Pancreas (tissue), 10 donors: ENCODE results near the gene SDC1. TPM values are rescaled to one million over a fixed set of nuclear protein-coding genes. Genes with fewer than 3 reads are reported as not detected.

Source experiments
- ATAC-seq, 4 donors: fragments of 200-7000 bp; cut with Tn5 transposase; one replicate each; pipeline versions ENCODE4 v1.8.0 to v1.9.1; 2020; ENCODE audit warnings: mild to moderate bottlenecking in 4 of 4, moderate library complexity in 4 of 4
- DNase-seq, 6 donors: peaks; one replicate each; pipeline ENCODE4 v3.0.0-alpha.2; 2020
- FAIRE-seq: peaks from 2 replicates; lab custom pipeline; 2012; peaks lifted over from hg19 to GRCh38; lab: Jason Lieb, UNC
- H3K27ac ChIP-seq, 4 donors: fragments of 200-600 bp; sonication (generic); 1 replicate in 3 of 4; 2 replicates in 1 of 4; pipeline versions ENCODE4 v1.5.0 to v1.8.0; 2020
- H3K27me3 ChIP-seq, 4 donors: fragments of 200-600 bp; one replicate each; pipeline ENCODE4 v1.8.0; 2021
- H3K36me3 ChIP-seq, 3 donors: fragments of 200-600 bp; sonication (generic) in 1 of 3; one replicate each; pipeline versions ENCODE4 v1.5.0 to v1.8.0; 2020 to 2021
- H3K4me1 ChIP-seq, 3 donors: fragments of 200-600 bp; one replicate each; pipeline ENCODE4 v1.8.0; 2021
- H3K4me3 ChIP-seq, 4 donors: fragments of 200-600 bp; sonication (generic) in 2 of 4; one replicate each; pipeline versions ENCODE4 v1.5.0 to v1.8.0; 2020 to 2021
- H3K9me3 ChIP-seq, 4 donors: fragments of 200-600 bp; one replicate each; pipeline ENCODE4 v1.8.0; 2021
- WGBS, 2 donors: extraction: QIAGEN DNeasy Blood & Tissue Kit; methylation state at CpG; one replicate each; pipeline ENCODE4 v1.1.7; 2013; 5-methylcytosine and 5-hydroxymethylcytosine counted together
- intact Hi-C, 3 donors: fragments of 100-400 bp; cut with DNase I; formaldehyde crosslinking; loops; one replicate each; pipeline versions ENCODE4 v1.11.1 to v1.14.2; 2022
- polyA plus RNA-seq, 2 donors: library from polyadenylated mRNA; stranded (reverse); fragments of 200-250 nt; gene quantifications; one replicate each; pipeline ENCODE4 v1.2.3, GENCODE V29; 2013
- total RNA-seq, 6 donors: library from RNA; stranded (reverse); fragmentation: NEBNext Ultra II Directional in 4 of 6; extraction: Animal tissue kit (Norgen Biotek cat#: 25700) in 4 of 6; gene quantifications; one replicate each; pipeline versions ENCODE4 v1.2.1 to v1.2.4, GENCODE V29; 2021 to 2023
- TF ChIP-seq, protein P1 (sequence below), 4 donors: fragments of 200-600 bp; sonication (generic) in 3 of 4; IDR thresholded peaks; one replicate each; pipeline versions ENCODE4 v1.5.0 to v1.8.0; 2021; ENCODE audit warnings: antibody characterized with exemption in 4 of 4
- donor health status: healthy with polysubstance abuse.
- donor health status: DM: no; HTN: no; CAD: no; lungs with moderate emphysema.
- donor health status: DM: no; HTN: no; CAD: no.
- donor health status: control.
- donor health status: control.
- donor health status: Bipolar disorder and iron deficiency.
- donor health status: DM: yes; HTN: yes; CAD: no.
- donor health status: DM: no; HTN: no; CAD: no.
- donor health status: DM: no; HTN: no; CAD: no.
- donor health status: DM: yes; HTN: yes; CAD: no.

SDC1 gene
- total and polyA plus RNA-seq, 8 donors = 4.8 to 27.2 (median 19.9) TPM

DNA sequence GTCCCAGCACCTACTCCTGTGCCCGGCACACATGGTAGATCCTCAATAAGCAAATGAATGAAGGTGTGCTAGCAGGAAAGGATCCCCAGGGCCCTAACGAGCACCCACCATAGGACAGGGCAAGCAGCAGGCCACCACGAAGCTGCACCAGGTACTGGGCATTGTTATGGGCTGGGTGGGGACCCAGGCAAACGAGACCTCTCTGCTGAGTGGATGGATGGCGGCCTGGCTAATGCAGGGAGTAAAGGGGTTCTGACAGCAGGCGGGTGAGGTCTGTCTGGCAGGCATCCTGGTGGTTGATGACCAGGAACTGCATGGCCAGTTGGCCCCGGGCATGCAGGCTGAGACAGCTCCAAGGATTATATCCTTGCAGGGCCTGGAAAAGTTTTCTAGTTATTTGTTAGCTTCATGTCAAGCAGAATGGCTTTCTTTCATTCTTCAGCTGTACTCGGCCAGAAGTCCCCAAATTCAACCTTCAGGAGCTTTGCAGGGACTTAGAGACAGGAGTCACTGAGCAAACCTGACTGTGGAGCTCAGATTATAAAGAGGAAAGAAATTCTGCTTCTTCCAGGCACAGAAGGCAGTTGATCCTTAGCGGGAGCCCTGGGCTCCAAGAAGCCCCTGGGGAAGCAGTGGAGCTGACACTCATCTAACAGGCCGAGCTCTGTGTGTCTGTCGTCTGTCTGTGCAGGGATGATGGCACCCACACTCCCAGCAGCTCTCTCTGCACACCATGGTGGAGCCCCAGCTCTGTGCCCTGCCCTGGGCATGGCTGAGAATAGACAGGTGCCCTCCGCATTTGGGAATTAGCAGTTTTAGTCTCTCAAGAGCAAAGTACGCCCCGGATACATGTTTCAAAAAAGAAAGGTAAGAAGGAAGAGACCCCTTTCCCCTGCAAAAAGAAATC is 51.2 kb downstream of the SDC1 start:
- TF ChIP-seq, protein P1, sequence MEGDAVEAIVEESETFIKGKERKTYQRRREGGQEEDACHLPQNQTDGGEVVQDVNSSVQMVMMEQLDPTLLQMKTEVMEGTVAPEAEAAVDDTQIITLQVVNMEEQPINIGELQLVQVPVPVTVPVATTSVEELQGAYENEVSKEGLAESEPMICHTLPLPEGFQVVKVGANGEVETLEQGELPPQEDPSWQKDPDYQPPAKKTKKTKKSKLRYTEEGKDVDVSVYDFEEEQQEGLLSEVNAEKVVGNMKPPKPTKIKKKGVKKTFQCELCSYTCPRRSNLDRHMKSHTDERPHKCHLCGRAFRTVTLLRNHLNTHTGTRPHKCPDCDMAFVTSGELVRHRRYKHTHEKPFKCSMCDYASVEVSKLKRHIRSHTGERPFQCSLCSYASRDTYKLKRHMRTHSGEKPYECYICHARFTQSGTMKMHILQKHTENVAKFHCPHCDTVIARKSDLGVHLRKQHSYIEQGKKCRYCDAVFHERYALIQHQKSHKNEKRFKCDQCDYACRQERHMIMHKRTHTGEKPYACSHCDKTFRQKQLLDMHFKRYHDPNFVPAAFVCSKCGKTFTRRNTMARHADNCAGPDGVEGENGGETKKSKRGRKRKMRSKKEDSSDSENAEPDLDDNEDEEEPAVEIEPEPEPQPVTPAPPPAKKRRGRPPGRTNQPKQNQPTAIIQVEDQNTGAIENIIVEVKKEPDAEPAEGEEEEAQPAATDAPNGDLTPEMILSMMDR (IDR thresholded peaks at IDR 0.05) = no peak
- H3K9me3 ChIP-seq = no peaks in the 10 kb centered on the region
- no peaks in the 10 kb centered on the region for H3K27me3 ChIP-seq
- WGBS, 2 donors = 72 to 78% methylated on average over 14 of the region's 14 CpGs
- H3K4me3 ChIP-seq = no peak overlapping the region
- no peak for DNase-seq
- FAIRE-seq = no peak
- no peak for ATAC-seq
- no peak overlapping the region for H3K27ac ChIP-seq
- H3K4me1 ChIP-seq = no peaks in the 10 kb centered on the region
- intact Hi-C loops = no loop called here
- H3K36me3 ChIP-seq = no peaks in the 10 kb centered on the region

DNA sequence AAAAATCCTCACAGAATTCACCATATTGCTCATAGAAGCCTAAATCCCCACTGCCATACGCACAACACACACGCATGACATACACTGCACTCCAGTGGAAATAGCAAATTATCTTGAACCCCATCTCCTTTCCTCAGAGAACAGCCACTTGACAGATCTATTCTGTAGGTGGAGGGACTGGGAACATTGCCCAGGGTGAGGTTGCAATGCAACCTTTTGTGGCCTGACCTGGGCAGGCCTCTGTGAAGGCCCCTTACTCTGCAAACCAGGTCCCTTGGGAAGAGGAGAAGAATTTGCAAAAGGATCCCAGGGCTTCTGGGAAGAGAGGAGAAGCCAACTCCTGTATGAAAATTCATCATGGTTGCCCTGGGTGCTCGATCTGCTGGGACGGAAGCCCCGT is 51.9 kb downstream of the SDC1 start:
- TF ChIP-seq, protein P1 (IDR thresholded peaks at IDR 0.05) = no peak
- H3K36me3 ChIP-seq = no peaks in the 10 kb centered on the region
- H3K27me3 ChIP-seq = no peaks in the 10 kb centered on the region
- no peak for DNase-seq
- ATAC-seq = no peak
- H3K4me1 ChIP-seq = no peaks in the 10 kb centered on the region
- no peaks in the 10 kb centered on the region for H3K9me3 ChIP-seq
- intact Hi-C loops = no loop called here
- no peak overlapping the region for H3K4me3 ChIP-seq
- H3K27ac ChIP-seq = no peak overlapping the region
- FAIRE-seq = no peak
- WGBS, 2 donors = 86 to 89% methylated on average over 5 of the region's 5 CpGs

DNA sequence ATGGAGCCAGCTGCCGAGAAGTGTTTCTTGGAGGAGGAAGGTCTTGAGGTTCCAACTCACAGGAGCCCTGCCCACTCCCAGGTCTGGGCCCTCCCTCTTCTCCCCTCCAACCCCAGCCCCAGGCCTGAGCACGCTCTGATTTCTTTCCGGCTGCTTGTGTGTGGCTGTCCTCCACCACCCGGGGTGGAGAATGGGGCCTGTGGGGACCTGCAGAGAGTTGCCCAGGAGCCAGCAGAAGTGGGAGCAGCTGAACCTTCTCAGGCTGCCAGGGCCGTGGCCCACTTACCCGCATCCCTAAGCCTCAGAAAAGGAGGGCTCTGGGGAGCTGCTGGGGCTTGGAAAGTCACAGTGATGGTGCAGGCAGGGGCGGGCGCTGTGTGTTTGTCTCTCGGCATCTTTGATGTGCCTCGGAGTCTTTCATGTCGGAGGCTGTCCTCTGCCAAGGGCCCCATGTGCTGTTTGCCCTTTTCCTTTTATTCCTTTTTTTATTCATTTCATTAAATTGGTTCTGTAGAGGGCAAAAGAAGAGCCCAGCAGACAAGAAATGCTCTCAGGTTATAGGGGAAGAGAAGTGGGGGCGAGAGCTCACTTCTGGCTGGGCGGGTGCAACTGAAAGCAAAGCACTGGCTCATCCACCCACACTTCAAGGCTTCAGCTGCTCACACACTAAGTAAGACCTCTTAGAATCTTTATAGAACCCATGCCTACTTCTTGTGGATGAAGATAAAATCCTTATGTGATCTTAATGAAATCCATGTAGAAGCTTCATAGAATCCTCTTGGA is 52.5 kb downstream of the SDC1 start:
- FAIRE-seq (no peak), DNase-seq (no peak), ATAC-seq (peak in 1 of 4 donors; percentile 37)
- Histone ChIP-seq H3K27me3 (no peaks in the 10 kb centered on the region), H3K4me3 (no peak overlapping the region), H3K36me3 (no peaks in the 10 kb centered on the region), H3K4me1 (no peaks in the 10 kb centered on the region), H3K27ac (no peak overlapping the region), H3K9me3 (no peaks in the 10 kb centered on the region)
- 84 to 90% methylated on average over 12 to 13 of the region's 13 CpGs for WGBS, 2 donors
- TF ChIP-seq, protein P1 (IDR thresholded peaks at IDR 0.05) = no peak
- intact Hi-C loops = no loop called here

DNA sequence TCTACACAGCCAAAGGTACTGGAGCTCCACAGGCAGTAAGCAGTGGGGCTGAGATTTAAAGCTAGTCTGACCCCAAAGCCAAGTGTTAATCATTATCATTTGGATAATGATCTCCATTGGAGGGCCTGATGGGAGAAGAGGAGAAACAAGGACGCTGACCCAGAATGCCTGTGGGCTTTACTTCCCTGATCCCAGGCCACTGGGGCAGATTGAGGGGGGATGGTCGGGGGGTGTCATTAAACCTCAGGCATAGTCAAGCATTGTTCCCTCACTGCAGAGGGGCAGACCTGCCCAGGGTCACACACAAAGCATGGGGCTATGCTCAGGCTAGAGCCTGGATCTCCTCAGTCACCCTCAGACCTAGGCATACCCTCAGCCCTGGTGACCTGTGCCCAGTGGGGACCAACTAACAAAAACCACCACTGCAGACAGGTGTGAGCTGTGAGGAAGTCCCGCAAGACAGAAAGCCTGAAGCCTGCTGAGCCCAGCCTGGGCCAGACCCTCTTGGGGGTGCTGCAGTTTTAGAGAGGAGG is 53.4 kb downstream of the SDC1 start:
- 64 to 71% methylated on average over 3 of the region's 3 CpGs for WGBS, 2 donors
- intact Hi-C loops = no loop called here
- TF ChIP-seq, protein P1 (IDR thresholded peaks at IDR 0.05) = no peak
- H3K4me1 ChIP-seq = no peaks in the 10 kb centered on the region
- no peak for DNase-seq
- ATAC-seq = no peak
- H3K36me3 ChIP-seq = no peaks in the 10 kb centered on the region
- no peaks in the 10 kb centered on the region for H3K27me3 ChIP-seq
- H3K4me3 ChIP-seq = no peak overlapping the region
- FAIRE-seq = no peak
- no peaks in the 10 kb centered on the region for H3K9me3 ChIP-seq
- no peak overlapping the region for H3K27ac ChIP-seq
